PFSK-1 (cell line): Measurements from ENCODE around the gene MGAT4C.

Source experiments
- POLR2AphosphoS5 ChIP-seq: IDR thresholded peaks from 2 replicates; pipeline ENCODE4 v1.6.1; 2012; ENCODE audit warnings: low read depth, mild to moderate bottlenecking, control low read depth, low read length, moderate library complexity
- REST ChIP-seq, 2 experiments: IDR thresholded peaks; 2 replicates each; pipeline versions ENCODE4 v1.6.1 to v1.8.0; 2011 to 2012; ENCODE audit warnings: low read depth in 2 of 2, low read length in 2 of 2, control low read depth in 1 of 2, inconsistent platforms in 1 of 2, mild to moderate bottlenecking in 1 of 2, moderate library complexity in 1 of 2; ENCODE audit not compliant: insufficient read depth in 1 of 2
- TAF1 ChIP-seq: IDR thresholded peaks from 2 replicates; pipeline ENCODE4 v1.6.1; 2012; ENCODE audit warnings: low read length, control low read depth, borderline replicate concordance; ENCODE audit not compliant: insufficient read depth

GRCh38 chr12:86097161-86097560 lies 159.0 kb downstream of the MGAT4C start:
- no peak for TF ChIP-seq POLR2AphosphoS5
- TF ChIP-seq REST (IDR thresholded peaks at IDR 0.05; ENCODE audit: insufficient read depth in 1 of 2, low read depth in 2 of 2, low read length in 2 of 2), result no peak
- TF ChIP-seq TAF1, result no peak
